HG02840 (cell line): ENCODE data around the gene MYBPC2.
A peak's percentile ranks its signal among the peaks of the same experiment; 100 is the strongest.
"Not testable (repeated sequence)": the region's sequence is repeated elsewhere in the genome, so short reads cannot be mapped to it uniquely, and the experiment has no call there.

Experiments used
- ATAC-seq: cut with Tn5 transposase; IDR thresholded peaks from one replicate; pipeline ENCODE4 v1.9.1; 2021; ENCODE audit warnings: mild to moderate bottlenecking, moderate library complexity, moderate number of reproducible peaks; ENCODE audit not compliant: unreplicated experiment, low FRiP score

MYBPC2 gene

DNA sequence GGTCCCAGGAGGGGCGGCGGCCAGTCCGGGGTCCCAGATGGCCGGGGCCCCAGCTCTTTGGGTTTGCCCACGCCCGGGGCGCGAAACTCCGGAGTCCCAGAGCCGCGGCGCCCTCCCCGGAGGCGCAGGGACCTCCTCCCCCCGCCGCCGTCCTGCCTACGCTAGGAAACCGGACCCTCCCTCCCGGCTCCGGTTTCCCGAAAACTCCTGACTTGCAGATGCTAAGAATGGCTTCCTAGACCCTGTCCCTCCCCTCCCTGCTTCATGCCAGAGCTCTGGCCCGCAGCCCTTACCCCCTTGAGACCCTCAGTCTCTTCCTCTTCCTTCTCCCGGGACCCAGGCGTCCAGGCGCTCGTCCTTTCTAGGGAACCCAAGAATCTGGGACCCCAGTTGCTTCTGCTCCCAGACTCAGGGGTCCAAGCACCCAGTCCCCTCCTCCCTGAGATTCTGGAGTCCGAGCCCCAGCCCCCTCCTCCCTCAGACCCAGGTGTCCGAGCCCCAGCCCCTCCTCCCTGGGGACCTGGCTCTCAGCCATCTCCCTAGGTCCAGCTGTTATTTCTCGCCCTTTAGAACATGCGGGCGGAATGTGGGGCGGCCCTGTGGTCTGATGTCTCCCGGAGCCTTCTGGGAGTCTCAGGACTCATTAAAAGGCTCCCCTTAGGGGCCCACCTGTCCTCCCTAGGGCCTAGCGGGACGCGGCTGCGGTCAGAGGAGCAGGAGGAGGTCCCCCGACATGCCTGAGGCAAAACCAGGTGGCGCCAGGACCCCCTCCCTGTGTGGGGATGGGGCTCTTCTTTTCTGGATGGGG lies at the start of gene MYBPC2:
TSS of gene MYBPC2 (plus strand) at position 672 of the 808 bp plus-strand sequence. CDS start at position 734, 62 bp downstream.
- ATAC-seq, result no peak

DNA sequence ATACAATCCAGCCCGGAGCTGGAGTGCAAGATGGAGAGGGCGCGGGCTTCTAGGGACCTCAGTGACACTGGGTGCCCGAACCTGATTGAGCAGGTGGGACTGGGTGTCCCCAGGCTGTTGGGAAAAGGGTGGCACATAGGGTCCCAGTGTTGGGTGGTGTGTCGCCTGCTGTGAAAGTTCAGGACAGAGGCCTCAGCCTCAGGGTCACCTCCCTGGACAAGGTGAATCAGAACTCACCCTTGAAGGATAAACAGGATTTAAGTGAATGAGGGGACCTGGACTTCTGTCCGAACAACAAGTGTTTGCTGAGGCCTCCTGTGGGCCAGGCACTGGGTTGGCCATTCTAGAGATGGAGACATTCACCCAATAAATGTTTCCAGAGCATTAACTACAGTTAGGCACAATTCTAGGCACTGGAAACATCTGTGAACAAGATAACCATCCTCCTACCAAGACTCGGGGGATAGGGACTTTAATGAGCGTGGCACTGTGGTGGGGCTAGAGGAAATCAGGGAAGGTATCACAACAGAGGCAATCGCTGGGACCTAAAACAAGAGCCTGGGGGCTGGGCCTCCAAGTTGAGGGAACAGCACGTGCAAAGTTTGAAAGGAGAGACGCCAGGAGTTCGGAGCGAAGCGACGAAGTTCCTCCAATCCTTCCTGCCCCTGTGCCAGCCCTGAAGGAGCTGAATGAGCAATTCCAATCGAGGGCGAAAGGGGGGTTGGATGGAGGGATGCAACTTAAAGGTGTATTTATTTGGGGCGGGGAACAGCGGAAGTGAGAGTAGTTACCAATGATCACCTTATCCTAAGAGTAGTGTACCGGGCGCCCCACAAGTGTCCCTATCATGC lies 49.5 kb upstream of the MYBPC2 start:
- no peak for ATAC-seq

DNA sequence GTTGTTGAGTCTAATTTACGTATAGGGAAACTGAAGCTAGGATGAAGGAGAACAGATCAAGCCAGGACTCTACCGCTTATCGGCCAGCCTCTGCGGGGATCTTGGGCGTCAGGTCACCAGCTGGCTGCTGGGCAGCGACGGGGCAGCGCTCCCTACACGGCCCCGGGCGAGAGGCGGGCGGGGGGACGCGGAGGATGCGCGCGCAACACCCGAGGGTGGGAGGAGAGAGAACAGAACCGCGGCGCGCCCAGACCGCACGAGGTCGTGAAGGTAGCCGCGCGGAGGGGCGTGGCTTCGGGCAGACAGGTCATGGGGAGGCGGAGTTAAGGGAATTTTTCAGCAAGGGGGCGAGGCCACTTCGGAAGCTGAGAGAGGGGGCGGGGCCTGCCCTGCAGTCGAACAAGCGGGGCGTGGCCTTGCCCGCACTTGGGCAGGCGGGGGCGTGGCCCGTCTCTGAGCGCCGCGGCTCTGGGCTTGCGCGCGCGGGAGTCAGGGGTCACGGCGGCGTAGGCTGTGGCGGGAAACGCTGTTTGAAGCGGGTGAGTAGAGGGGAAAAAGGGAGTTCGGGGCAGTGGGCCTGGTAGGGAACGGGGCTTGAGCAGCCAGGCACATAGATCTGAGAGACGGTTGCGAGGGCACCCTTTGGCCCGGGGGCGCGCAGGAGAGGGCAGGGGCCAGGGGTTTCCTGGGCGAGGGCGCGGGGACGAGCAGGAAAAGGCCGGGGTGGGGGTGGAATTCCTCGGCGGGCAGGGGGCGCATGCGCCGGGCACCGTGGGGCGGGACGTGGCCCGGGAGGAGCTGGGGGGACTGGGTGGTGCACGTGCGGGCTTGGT lies 48.6 kb upstream of the MYBPC2 start, which contains the start of gene POLD1:
TSS of gene POLD1 (plus strand) at position 496 of the 833 bp plus-strand sequence. CDS start 14,505 bp downstream, outside the sequence.
- peak; percentile 76 for ATAC-seq

DNA sequence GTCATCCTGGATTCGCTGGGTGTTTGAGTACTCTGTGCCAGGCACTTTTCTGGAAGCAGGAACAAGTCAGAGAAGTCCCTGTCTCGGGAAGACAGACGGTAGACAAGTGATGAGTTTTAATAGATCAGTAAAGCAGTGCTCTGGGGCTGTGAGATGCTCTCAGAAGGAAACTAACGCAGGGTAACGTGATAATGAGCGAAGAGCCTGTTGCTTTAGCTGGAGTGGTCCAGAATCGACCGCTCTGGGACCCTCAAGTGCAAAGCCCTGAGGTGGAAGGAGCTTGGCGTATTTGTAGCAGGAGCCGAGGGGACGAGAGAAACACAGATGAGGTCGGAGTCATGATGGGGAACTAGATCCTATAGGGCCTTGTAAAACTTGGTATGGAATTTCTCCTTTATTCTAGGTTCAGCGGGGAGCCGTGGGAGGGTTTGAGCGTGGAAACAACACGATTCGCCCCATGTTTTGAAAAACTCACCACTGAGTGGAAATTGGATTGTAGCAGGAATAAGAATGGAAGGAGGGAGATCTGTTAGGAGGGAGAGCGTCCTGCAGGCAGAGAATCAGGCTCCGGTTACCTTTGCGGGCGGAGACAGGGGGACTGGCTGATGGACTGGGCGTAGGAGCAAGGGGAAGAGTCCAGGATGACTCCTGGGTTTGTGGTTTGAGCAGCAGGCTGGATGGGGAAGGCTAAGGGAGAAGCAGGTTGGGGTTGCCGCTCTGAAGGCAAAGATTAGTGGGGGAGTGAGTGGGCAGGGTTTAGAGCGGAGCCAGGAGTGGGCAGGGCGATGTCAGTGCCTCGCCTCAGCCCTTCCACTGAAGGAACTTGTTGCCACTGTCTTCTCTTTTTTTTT lies 47.8 kb upstream of the MYBPC2 start:
- no peak for ATAC-seq

DNA sequence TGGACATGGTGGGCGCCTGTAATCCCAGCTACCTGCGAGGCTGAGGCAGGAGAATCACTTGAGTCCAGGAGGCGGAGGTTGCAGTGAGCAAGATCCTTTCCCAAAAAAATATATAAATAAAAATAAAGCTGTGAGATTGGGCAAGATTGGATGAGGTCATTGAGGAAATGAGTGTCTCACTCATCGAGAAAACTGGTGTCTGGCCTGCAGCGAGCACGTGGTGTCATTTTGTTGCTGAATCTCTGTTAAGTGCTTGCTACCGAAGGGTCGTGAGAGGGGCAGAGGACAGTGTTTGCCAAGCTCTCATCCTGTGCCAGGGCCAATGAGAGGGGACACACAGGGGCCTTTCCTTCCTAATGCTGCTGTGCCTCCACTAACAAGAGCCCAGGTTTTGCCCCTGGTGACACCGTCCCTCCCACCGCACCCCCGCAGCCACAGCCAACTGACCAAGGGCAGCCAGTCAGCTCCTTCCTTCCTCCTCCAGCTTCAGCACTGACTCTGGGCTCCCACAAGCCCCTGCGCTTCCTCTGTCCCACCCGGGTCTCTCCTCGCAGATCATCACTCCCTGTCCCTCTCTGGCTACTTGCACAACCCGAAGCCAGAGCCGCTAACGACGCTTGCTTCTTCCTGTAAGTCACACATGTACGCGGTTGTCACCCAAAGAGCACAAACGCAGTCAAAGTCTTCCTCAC lies 45.4 kb upstream of the MYBPC2 start:
- no peak for ATAC-seq

DNA sequence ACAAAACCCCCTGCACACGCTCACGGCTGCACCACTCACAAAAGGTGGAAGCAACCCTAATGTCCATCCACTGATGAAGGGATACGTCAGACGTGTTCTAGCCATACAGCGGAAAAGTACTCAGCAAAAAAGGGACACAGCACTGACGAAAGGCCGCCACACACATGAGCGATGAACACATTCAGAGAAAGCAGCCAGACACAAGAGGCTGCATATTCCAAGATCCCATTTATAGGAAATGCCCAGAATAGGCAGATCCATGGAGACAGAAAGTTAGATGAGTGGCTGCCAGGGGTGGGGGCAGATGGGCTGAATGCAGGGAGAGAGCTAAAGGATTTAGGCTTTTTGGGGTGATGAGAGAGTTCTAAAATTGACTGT lies 44.8 kb upstream of the MYBPC2 start:
- ATAC-seq, result no peak

DNA sequence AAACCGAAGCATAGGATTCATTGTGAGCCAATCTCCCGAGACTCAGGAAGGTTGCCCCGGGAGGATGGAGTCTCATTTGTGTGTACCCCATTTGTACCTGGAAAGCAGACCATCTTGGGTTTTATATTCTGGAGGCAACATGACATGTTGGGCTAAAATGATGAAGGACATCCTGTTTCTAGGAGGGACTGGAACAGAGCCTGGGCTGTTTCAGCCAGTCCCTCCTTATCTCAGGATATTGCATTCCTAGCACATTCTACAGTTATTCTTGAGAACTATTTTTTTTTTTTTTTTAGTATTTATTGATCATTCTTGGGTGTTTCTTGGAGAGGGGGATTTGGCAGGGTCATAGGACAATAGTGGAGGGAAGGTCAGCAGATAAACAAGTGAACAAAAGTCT lies 42.4 kb upstream of the MYBPC2 start:
- not testable (repeated sequence) for ATAC-seq

DNA sequence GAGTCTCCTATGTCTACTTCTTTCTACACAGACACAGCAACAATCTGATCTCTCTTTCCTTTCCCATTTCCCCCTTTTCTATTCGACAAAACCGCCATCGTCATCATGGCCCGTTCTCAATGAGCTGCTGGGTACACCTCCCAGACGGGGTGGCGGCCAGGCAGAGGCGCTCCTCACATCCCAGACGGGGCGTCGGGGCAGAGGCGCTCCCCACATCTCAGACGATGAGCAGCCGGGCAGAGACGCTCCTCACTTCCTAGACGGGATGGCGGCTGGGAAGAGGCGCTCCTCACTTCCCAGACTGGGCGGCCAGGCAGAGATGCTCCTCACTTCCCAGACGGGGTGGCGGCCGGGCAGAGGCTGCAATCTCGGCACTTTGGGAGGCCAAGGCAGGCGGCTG lies 41.7 kb upstream of the MYBPC2 start:
- ATAC-seq, result not testable (repeated sequence)

DNA sequence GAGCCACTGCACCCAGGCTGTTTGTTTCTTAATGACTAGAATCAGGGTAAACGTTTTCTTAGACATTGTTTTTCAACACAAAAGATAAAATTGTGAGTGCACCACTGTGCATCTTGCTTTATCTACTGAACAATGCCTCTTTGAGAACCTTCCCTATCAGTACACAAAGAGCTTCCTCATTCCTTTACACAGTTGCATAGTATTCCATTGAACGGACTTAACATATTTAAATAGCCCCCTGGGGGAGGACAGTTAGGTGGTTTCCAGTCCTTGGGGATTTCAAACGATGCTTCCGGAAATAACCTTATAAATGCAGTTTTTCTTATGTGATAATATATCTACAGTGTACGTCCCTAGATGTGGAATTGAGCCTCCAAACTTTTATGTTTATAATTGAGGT lies 39.9 kb upstream of the MYBPC2 start:
- no peak for ATAC-seq

DNA sequence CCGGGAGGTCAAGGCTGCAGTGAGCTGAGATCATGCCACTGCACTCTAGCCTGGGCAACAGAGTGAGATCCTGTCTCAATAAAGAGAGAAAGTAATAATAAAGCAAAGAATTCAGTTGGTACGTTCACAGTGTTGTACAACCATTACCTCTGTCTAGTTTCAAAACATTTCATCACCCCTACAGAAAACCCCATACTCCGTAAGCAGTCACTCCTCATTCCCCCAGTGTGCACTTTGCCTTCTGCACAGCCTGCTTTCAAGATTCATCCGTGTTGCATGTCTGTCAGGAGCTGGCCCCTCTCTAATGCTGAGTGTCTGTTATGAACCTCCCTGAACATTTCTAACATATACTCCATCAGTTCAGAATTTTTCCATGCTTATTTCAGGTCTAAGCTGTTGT lies 39.1 kb upstream of the MYBPC2 start:
- ATAC-seq, result no peak

DNA sequence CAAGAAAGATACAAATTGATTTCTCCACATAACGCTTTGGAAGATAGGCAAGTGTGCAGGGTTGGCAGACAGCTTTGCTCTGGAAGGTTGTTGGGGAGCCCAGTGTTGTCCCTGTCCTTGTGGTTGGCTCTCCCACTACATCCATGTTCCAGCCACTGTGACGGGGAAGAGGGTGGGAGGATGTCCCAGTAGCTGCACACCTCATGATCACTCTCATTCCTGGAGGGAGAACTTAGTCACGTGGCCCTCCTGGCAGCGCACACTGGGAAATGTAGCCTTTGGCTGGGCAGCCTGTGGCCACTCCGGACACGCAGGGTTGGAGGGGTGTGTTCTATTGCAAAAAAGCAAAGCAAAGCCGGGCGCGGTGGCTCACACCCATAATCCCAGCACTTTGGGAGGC lies 38.7 kb upstream of the MYBPC2 start:
- no peak for ATAC-seq

DNA sequence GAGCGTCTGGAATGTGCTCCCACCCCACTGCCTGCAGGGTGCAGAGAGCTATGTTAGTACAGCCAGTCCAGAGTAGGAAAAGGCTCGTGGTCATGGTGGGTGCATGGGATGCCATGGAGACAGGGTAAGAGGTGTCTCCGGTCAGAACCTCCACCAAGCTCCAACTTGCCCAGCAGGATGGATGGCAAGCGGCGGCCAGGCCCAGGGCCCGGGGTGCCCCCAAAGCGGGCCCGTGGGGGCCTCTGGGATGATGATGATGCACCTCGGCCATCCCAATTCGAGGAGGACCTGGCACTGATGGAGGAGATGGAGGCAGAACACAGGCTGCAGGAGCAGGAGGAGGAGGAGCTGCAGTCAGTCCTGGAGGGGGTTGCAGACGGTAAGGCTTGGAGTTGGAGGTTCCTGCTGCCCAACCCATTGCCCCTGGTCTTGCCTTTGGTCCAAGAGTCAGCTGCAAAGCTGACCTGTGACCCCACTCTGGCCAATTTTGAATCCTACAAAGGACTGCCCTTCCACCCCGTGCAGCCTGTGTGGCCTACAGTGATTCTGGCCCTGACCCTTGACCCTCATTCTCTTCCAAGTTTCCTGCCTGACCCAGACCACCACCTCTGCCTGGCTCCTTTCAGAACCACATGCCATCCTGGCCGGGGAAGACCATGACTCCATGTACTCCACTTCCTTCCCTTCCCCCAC lies 33.9 kb upstream of the MYBPC2 start:
- ATAC-seq, result no peak

DNA sequence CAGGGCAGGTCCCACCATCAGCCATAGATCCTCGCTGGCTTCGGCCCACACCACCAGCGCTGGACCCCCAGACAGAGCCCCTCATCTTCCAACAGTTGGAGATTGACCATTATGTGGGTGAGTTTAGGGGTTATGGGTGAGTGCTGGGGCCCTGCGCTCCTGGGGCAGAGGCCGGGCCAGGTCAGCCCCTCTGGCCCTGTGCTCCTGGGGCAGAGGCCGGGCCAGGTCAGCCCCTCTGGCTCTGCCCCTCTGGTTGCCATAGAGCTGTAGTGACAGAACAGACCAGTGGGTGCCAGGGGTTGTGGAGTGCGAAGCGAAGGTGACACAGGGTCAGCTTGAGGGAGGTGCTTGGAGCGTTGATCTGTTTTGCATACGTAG lies 33.3 kb upstream of the MYBPC2 start:
- ATAC-seq, result no peak

DNA sequence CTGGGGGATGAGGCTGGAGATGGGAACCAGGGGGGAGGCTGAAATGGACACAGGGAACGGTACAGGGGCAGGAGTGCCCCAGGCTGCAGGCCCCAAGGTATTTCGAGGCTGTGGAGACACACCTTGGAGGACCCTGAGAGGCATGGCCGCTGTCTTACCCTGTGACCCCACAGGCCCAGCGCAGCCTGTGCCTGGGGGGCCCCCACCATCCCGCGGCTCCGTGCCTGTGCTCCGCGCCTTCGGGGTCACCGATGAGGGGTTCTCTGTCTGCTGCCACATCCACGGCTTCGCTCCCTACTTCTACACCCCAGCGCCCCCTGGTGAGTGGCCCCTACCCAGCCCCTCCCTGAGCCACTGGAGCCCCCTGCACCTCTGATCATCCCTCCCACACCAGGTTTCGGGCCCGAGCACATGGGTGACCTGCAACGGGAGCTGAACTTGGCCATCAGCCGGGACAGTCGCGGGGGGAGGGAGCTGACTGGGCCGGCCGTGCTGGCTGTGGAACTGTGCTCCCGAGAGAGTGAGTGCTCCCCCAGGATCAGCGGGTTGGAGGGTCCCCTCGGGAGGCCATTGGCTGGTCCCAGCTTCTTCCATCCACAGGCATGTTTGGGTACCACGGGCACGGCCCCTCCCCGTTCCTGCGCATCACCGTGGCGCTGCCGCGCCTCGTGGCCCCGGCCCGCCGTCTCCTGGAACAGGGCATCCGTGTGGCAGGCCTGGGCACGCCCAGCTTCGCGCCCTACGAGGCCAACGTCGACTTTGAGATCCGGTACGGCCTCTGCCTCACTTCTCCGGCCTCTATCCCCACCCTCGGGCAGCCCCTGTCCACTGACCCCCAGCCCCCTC lies 30.9 kb upstream of the MYBPC2 start:
- no peak for ATAC-seq

DNA sequence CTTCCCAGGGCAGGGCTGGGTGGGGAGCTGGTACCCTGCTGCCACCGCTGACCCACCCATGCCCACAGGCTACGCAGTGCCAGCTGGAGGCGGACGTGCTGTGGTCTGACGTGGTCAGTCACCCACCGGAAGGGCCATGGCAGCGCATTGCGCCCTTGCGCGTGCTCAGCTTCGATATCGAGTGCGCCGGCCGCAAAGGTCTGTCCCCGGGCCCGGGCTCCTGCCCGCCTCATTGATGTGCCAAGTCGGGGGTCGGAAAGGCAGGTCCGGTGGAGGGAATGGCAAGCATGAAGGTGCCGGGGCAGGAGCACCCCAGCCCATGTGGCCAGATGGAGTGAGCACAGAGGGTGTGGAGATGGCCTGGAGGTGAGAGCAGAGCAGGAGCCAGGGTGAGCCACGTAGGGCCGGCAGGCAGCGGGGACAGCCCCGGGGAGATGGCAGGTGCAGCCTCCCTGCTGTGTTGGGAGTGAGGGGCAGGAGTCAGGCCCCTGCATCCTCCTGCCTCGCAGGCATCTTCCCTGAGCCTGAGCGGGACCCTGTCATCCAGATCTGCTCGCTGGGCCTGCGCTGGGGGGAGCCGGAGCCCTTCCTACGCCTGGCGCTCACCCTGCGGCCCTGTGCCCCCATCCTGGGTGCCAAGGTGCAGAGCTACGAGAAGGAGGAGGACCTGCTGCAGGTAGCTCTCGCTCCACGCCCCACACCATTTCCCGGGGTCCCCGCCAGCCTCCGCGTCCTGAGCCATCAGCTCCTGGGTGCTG lies 30.0 kb upstream of the MYBPC2 start:
- no peak for ATAC-seq

DNA sequence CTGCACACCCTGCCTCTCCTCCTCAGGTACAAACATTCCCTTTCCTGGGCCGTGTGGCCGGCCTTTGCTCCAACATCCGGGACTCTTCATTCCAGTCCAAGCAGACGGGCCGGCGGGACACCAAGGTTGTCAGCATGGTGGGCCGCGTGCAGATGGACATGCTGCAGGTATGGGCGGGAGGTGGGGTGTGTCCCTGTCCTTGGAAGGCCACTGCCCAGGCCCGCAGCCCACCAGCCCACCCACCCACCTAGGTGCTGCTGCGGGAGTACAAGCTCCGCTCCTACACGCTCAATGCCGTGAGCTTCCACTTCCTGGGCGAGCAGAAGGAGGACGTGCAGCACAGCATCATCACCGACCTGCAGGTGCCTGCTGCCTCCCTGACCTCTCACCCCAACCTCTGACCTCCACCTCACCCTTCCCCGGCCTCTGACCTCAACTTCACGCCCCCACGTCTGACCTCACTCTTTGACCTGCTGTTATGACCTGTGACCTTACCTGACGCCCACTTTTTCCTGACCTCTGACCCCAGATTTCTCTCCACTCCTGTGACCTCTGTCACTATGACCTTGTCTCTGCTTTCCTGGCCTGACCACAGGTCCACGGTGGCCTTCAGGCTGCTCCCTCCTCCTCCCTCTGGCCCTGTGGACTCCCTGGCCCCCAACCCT lies 26.4 kb upstream of the MYBPC2 start:
- no peak for ATAC-seq

DNA sequence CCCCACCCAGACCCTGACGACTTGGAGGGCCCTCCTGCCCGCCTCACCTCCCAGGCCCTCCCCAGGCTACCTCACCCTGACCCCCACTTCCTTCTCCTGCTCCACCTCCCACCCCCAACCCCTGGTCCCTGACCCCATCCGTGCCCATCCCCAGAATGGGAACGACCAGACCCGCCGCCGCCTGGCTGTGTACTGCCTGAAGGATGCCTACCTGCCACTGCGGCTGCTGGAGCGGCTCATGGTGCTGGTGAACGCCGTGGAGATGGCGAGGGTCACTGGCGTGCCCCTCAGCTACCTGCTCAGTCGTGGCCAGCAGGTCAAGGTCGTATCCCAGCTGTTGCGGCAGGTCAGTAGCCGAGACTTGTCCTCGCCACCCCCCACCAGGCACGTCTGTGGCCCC lies 25.9 kb upstream of the MYBPC2 start:
- ATAC-seq, result no peak
